Kidney (tissue), 14 donors: ENCODE data around the gene ZNF699. TPM values are rescaled to one million over a fixed set of nuclear protein-coding genes. Genes with fewer than 3 reads are reported as not detected.

Experiments used
- DNase-seq, 5 donors: peaks; one replicate each; pipeline ENCODE4 v3.0.0-alpha.2; 2013 to 2020
- FAIRE-seq: peaks from 2 replicates; lab custom pipeline; 2012; peaks lifted over from hg19 to GRCh38; lab: Jason Lieb, UNC
- H3K27ac ChIP-seq, 2 donors: one replicate each; pipeline ENCODE4 v1.7.0; 2013; ENCODE audit warnings: low read depth in 2 of 2, low read length in 2 of 2, inconsistent platforms in 1 of 2
- H3K27me3 ChIP-seq: one replicate; pipeline ENCODE4 v1.7.1; 2013; ENCODE audit warnings: low read length, inconsistent platforms; ENCODE audit not compliant: control insufficient read depth, insufficient read depth
- H3K36me3 ChIP-seq, 3 donors: one replicate each; pipeline versions ENCODE4 v1.7.0 to v1.7.1; 2013; ENCODE audit warnings: low read length in 3 of 3, control low read depth in 1 of 3, inconsistent platforms in 1 of 3; ENCODE audit not compliant: insufficient read depth in 3 of 3, control insufficient read depth in 2 of 3
- H3K4me1 ChIP-seq, 3 donors: one replicate each; pipeline versions ENCODE4 v1.7.0 to v1.7.1; 2013; ENCODE audit warnings: low read length in 3 of 3, inconsistent platforms in 1 of 3, low read depth in 1 of 3; ENCODE audit not compliant: control insufficient read depth in 2 of 3, insufficient read depth in 2 of 3
- H3K4me3 ChIP-seq, 3 donors: one replicate each; pipeline versions ENCODE4 v1.7.0 to v1.8.1; 2013; ENCODE audit warnings: low read length in 3 of 3, control low read depth in 1 of 3, inconsistent platforms in 1 of 3
- H3K9ac ChIP-seq, 3 donors: one replicate each; pipeline versions ENCODE4 v1.7.0 to v1.7.1; 2013; ENCODE audit warnings: low read length in 3 of 3, control low read depth in 1 of 3, inconsistent platforms in 1 of 3
- H3K9me3 ChIP-seq, 3 donors: one replicate each; pipeline versions ENCODE4 v1.7.0 to v1.7.1; 2013; ENCODE audit warnings: low read length in 3 of 3, control low read depth in 1 of 3, inconsistent platforms in 1 of 3; ENCODE audit not compliant: control insufficient read depth in 2 of 3, insufficient read depth in 1 of 3
- CTCF ChIP-seq: IDR thresholded peaks from 3 replicates; pipeline ENCODE4 v1.5.1; 2012; ENCODE audit warnings: mild to moderate bottlenecking, moderate library complexity, borderline replicate concordance; ENCODE audit not compliant: insufficient read depth; ENCODE audit errors: extremely low read depth
- intact Hi-C: fragments of 100-400 bp; cut with DNase I; formaldehyde crosslinking; loops from one replicate; pipeline ENCODE4 v1.11.1; 2022
- polyA plus RNA-seq: library from polyadenylated mRNA; stranded (reverse); fragments of 350-450 nt; fragmentation: Illumina TruSeq; extraction: RNeasy Lipid Tissue Mini Kit (QIAGEN cat#74804); gene quantifications from one replicate; pipeline ENCODE4 v1.2.3, GENCODE V29; 2014; ENCODE audit warnings: low read depth, low replicate concordance; ENCODE audit not compliant: insufficient read depth
- total RNA-seq: library from RNA; stranded (reverse); fragmentation: NEBNext Ultra II Directional; extraction: Animal tissue kit (Norgen Biotek cat#: 25700); gene quantifications from one replicate; pipeline ENCODE4 v1.2.1, GENCODE V29; 2021
- donor health status: control.
- donor health status: control.
- donor health status: control.
- donor health status: control.
- donor health status: control.
- donor health status: DM: yes; HTN: yes; CAD: no.
- donor health status: Normal renal cell carcinoma (clear cell type).

The ZNF699 gene
- total and polyA plus RNA-seq, 2 donors from 2014 or later, result 0.69 to 11.4 TPM

- Histone ChIP-seq H3K4me3 (no peak overlapping the region), H3K9ac (no peak overlapping the region), H3K27me3 (no peaks in the 10 kb centered on the region), H3K4me1 (peaks cover 0 to 2% (median 0%) of the 10 kb centered on the region in 3 donors), H3K9me3 (peaks cover 0 to 14% (median 2%) of the 10 kb centered on the region in 3 donors), H3K27ac (no peak overlapping the region), H3K36me3 (no peaks in the 10 kb centered on the region)
- DNase-seq (peak in 2 of 5 donors; percentile 42 to 70), FAIRE-seq (no peak)
- no peak for TF ChIP-seq CTCF
- intact Hi-C loops, result no loop called here
Observed at GRCh38 chr19:9321338-9321737, 11.7 kb upstream of the ZNF699 start.

- FAIRE-seq, result no peak
- H3K36me3 ChIP-seq, result no peaks in the 10 kb centered on the region
Observed at GRCh38 chr19:9313756-9314155, 4.1 kb upstream of the ZNF699 start.

GRCh38 chr19:9309974-9310446 is 372 bp upstream of the ZNF699 start:
- H3K4me1 ChIP-seq, result peaks cover 0 to 4% (median 2%) of the 10 kb centered on the region in 3 donors
- no peaks in the 10 kb centered on the region for H3K36me3 ChIP-seq
- H3K27me3 ChIP-seq, result no peaks in the 10 kb centered on the region
- H3K9ac ChIP-seq, result peak overlapping the region in 2 of 3 donors; percentile 42 to 92
- H3K27ac ChIP-seq, result peak overlapping the region; percentile 92 to 96
- FAIRE-seq (no peak), DNase-seq (peak in 3 of 5 donors; percentile 96 to 97 (median 97))
- H3K4me3 ChIP-seq, result peak overlapping the region; percentile 87 to 93 (median 93)
- intact Hi-C loops, result no loop called here
- H3K9me3 ChIP-seq, result peaks cover 0 to 4% (median 0%) of the 10 kb centered on the region in 3 donors
- TF ChIP-seq CTCF, result no peak

More at GRCh38 chr19:9313756-9314155, 4.1 kb upstream of the ZNF699 start:
- H3K4me3 ChIP-seq, result no peak overlapping the region
- H3K9me3 ChIP-seq, result no peaks in the 10 kb centered on the region
- peaks cover 0 to 2% (median under 1%) of the 10 kb centered on the region in 3 donors for H3K4me1 ChIP-seq
- H3K9ac ChIP-seq, result no peak overlapping the region
- intact Hi-C loops, result no loop called here
- H3K27ac ChIP-seq, result no peak overlapping the region
- no peaks in the 10 kb centered on the region for H3K27me3 ChIP-seq
- no peak for TF ChIP-seq CTCF
- DNase-seq, result no peak
